Stimulated activated CD4-positive, alpha-beta T cell treated with anti-CD3 and anti-CD28 coated beads, Interleukin-15, amount 100 ng/mL, for 1 hour (primary cell): ENCODE measurements around the gene MATN4.

Experiments
- DNase-seq, 2 donors: peaks; one replicate each; pipeline ENCODE4 v3.0.0-alpha.2; 2020; ENCODE audit warnings: low read depth in 1 of 2, low spot score in 1 of 2

MATN4 gene

GRCh38 chr20:45293041-45294002, 14.8 kb downstream of the MATN4 start:
- peak; percentile 58 to 80 for DNase-seq

- no peak for DNase-seq
Observed at GRCh38 chr20:45292343-45292742, 15.8 kb downstream of the MATN4 start.

GRCh38 chr20:45291526-45291925, 16.6 kb downstream of the MATN4 start:
- DNase-seq = no peak

GRCh38 chr20:45290677-45291355, 17.3 kb downstream of the MATN4 start:
- peak; percentile 37 to 40 for DNase-seq

- DNase-seq = no peak
Observed at GRCh38 chr20:45289942-45290676, 18.0 kb downstream of the MATN4 start.

GRCh38 chr20:45288860-45289259, 19.2 kb downstream of the MATN4 start:
- DNase-seq = no peak

- no peak for DNase-seq
Observed at GRCh38 chr20:45288376-45288775, 19.7 kb downstream of the MATN4 start.

GRCh38 chr20:45283551-45284057, 24.5 kb downstream of the MATN4 start:
- DNase-seq = no peak

- DNase-seq = no peak
Observed at GRCh38 chr20:45282700-45283550, 25.2 kb downstream of the MATN4 start.

- no peak for DNase-seq
Observed at GRCh38 chr20:45279992-45280391, 28.1 kb downstream of the MATN4 start.

- DNase-seq = no peak
Observed at GRCh38 chr20:45275338-45275737, 32.8 kb downstream of the MATN4 start.

GRCh38 chr20:45269754-45270270, 38.3 kb downstream of the MATN4 start:
- no peak for DNase-seq

GRCh38 chr20:45269056-45269455, 39.0 kb downstream of the MATN4 start:
- no peak for DNase-seq

GRCh38 chr20:45268531-45268930, 39.6 kb downstream of the MATN4 start:
- DNase-seq = no peak

- DNase-seq = no peak
Observed at GRCh38 chr20:45266977-45267376, 41.1 kb downstream of the MATN4 start.

- DNase-seq = no peak
Observed at GRCh38 chr20:45263556-45264266, 44.4 kb downstream of the MATN4 start.

- DNase-seq = no peak
Observed at GRCh38 chr20:45258664-45259063, 49.4 kb downstream of the MATN4 start.

GRCh38 chr20:45258259-45258658, 49.8 kb downstream of the MATN4 start:
- no peak for DNase-seq

GRCh38 chr20:45257711-45258110, 50.4 kb downstream of the MATN4 start:
- DNase-seq = no peak

GRCh38 chr20:45257161-45257560, 50.9 kb downstream of the MATN4 start:
- no peak for DNase-seq
